Mesothelial cell of epicardium (in vitro differentiated cells): ENCODE data around the gene VPS13A. TPM values are rescaled to one million over a fixed set of nuclear protein-coding genes. Genes with fewer than 3 reads are reported as not detected.

Experiments
- DNase-seq, 2 experiments: peaks; one replicate each; pipeline ENCODE4 v3.0.0; 2021; ENCODE audit warnings: low spot score in 2 of 2; ENCODE audit not compliant: unreplicated experiment in 2 of 2
- H3K27ac Mint-ChIP-seq: 2 replicates; pipeline ENCODE4 v1.8.0; 2021; ENCODE audit warnings: mixed read lengths
- H3K27me3 Mint-ChIP-seq: 2 replicates; pipeline ENCODE4 v1.8.0; 2021; ENCODE audit warnings: low read depth, mixed read lengths
- H3K36me3 Mint-ChIP-seq: 2 replicates; pipeline ENCODE4 v1.8.0; 2021; ENCODE audit warnings: mixed read lengths
- H3K4me1 Mint-ChIP-seq: 2 replicates; pipeline ENCODE4 v1.8.0; 2021; ENCODE audit warnings: mixed read lengths
- H3K4me3 Mint-ChIP-seq: 2 replicates; pipeline ENCODE4 v1.8.0; 2021; ENCODE audit warnings: mild to moderate bottlenecking, moderate library complexity, mixed read lengths
- H3K9me3 Mint-ChIP-seq: 2 replicates; pipeline ENCODE4 v1.8.0; 2021; ENCODE audit warnings: mixed read lengths
- CTCF ChIP-seq: fragments of 200-600 bp; sonication (generic); IDR thresholded peaks from one replicate; pipeline ENCODE4 v1.5.0; 2021; ENCODE audit warnings: antibody characterized with exemption; ENCODE audit not compliant: unreplicated experiment
- total RNA-seq: library from RNA; stranded (reverse); gene quantifications from 3 replicates; pipeline ENCODE4 v1.2.1, GENCODE V29; 2021

Gene VPS13A
- total RNA-seq, 1 donor from 2014 or later: 42.1 TPM

GRCh38 chr9:77161966-77162365 lies 15.4 kb upstream of the VPS13A start:
- H3K9me3 Mint-ChIP-seq: no peaks in the 10 kb centered on the region
- no peaks in the 10 kb centered on the region for H3K27me3 Mint-ChIP-seq
- TF ChIP-seq CTCF: no peak
- DNase-seq: no peak
- no peak overlapping the region for H3K4me3 Mint-ChIP-seq
- H3K36me3 Mint-ChIP-seq: no peaks in the 10 kb centered on the region
- H3K27ac Mint-ChIP-seq: no peak overlapping the region
- peaks cover 12% of the 10 kb centered on the region for H3K4me1 Mint-ChIP-seq

- H3K27me3 Mint-ChIP-seq: no peaks in the 10 kb centered on the region
- no peak overlapping the region for H3K4me3 Mint-ChIP-seq
- no peaks in the 10 kb centered on the region for H3K9me3 Mint-ChIP-seq
- DNase-seq: no peak
- H3K4me1 Mint-ChIP-seq: peaks cover 12% of the 10 kb centered on the region
- TF ChIP-seq CTCF: no peak
- H3K27ac Mint-ChIP-seq: no peak overlapping the region
- no peaks in the 10 kb centered on the region for H3K36me3 Mint-ChIP-seq
Measured at GRCh38 chr9:77162366-77162765, 15.0 kb upstream of the VPS13A start.

GRCh38 chr9:77163884-77164283 lies 13.4 kb upstream of the VPS13A start:
- no peak overlapping the region for H3K4me3 Mint-ChIP-seq
- peaks cover 9% of the 10 kb centered on the region for H3K4me1 Mint-ChIP-seq
- DNase-seq: no peak
- no peaks in the 10 kb centered on the region for H3K27me3 Mint-ChIP-seq
- no peaks in the 10 kb centered on the region for H3K36me3 Mint-ChIP-seq
- no peaks in the 10 kb centered on the region for H3K9me3 Mint-ChIP-seq
- TF ChIP-seq CTCF: no peak
- no peak overlapping the region for H3K27ac Mint-ChIP-seq

GRCh38 chr9:77166193-77166592 lies 11.1 kb upstream of the VPS13A start:
- Mint-ChIP-seq H3K9me3 (no peaks in the 10 kb centered on the region), H3K36me3 (no peaks in the 10 kb centered on the region), H3K4me3 (no peak overlapping the region), H3K4me1 (peaks cover 7% of the 10 kb centered on the region), H3K27me3 (no peaks in the 10 kb centered on the region), H3K27ac (no peak overlapping the region)
- no peak for TF ChIP-seq CTCF
- DNase-seq: no peak

GRCh38 chr9:77170991-77171699 lies 6.2 kb upstream of the VPS13A start:
- no peak for DNase-seq
- Mint-ChIP-seq H3K4me1 (no peaks in the 10 kb centered on the region), H3K4me3 (no peak overlapping the region), H3K27me3 (peaks cover 7% of the 10 kb centered on the region), H3K36me3 (no peaks in the 10 kb centered on the region), H3K9me3 (no peaks in the 10 kb centered on the region), H3K27ac (no peak overlapping the region)
- TF ChIP-seq CTCF: no peak
